ENCODE measurements around the gene FUBP3. TPM values are rescaled to one million over a fixed set of nuclear protein-coding genes. Genes with fewer than 3 reads are reported as not detected.

The FUBP3 gene
- total RNA-seq, 1 donor from 2014 or later, result 39.0 TPM

DNA sequence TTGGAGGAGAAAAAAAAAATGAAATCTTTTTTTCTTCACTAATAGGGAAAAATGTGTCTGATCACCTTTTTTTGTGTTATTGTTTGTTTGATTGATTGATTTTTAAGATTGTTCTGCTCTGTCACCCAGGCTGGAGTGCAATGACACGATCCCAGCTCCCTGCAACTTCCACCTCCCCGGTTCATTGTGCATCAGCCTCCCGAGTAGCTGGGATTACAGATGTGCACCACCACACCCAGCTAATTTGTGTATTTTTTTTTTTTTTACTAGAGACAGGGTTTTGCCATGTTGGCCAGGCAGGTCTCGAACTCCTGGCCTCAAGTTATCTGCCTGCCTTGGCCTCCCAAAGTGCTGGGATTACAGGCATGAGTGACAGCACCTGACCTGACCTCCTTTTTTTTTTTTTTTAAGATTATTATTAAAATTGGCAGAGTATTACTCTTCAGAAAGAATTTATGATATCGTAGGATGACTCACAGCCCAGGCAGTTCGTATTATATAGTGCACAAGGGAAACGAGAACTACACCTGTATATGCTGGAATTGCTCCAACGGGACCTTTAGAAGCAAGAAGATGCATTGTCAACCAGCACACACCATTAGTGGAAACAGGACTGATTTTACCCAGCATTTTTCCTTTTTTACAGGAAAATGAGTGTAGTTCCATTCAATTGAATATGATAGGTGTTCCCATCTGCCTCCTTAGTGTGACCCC, 27.7 kb downstream of the FUBP3 start:
- no peak for DNase-seq (ENCODE audit: low spot score)

DNA sequence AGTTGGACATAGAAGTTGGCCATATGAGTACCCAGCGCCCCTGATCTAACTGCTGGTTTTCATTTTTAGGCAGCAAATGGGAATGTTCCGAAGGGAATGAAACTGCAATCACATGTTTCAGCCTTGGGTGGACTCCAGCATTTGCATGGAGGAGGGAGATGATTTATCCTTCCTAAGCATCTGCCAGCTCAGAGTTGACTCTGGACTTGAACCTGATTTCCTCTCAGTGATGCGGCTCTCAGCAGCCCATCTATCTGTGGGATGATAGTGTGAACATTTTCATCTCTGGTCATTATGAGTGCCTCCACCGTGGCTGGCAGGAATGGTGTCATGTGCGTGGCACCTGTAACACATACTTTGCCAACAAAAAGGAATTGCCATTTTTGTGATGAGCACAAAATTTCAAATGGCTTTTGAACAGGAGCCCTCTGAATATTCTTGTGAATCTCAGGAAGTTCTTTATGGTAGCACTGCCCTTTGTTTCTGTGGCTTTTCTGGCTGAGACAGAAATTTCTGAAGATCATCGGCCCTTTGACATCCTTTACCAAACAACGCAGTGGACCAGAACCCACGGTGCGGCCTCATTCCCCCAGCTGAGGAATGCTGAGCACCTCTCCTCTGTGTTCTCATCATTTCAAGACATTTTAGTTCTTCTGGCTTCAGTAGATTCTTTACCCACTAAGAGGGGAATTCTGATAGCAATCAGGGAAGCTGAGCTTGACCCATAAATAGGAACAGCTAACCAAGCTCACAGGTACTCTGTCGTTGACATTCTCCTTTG, 28.5 kb downstream of the FUBP3 start:
- DNase-seq (ENCODE audit: low spot score), result no peak

DNA sequence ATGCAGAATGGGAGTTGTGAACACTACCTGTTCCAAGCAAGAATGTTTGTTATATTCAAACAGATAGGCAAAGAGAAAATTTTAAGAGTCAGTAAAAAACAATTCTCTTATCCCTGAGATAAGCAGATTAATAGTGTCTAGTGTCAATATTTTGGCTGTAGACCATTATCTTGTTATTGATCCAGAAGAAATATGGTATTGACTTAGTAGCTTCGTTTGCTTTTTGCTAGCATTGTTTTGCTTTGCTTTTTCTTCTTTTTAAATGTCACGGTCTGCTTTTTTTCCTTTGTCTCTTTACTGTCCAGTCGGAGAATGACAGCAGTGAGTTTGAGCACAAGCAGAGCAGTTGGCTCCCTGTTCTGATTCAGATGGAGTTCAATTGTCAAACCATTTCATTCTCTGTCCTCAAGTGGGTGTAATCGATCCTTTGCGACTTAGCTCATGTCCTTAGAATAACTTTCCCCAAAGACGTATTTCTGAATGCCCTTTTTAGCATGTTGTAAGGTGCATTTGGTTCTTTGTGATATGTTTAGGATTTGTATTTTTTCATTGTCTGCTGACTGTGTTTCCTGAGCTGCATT, 29.3 kb downstream of the FUBP3 start:
- DNase-seq (ENCODE audit: low spot score), result no peak

DNA sequence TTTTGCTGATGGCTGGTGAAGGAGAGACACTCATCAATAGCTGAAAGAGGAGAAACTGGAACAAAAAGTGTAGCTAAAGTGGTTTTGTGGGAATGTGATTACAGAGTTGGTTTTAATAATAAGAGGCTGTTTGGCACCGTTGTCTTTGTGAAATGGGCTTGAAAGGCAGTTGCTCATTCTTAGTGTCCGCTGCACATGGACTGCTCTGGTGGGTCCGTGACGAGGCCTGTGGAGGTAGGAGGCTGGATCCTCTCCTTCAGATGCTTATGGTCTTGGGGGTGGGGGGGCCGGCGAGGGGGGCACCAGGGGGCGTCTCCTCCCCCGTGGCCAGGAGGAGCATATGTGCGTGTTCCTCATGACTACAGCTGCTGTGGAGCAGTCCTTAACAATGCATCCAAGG, 29.8 kb downstream of the FUBP3 start:
- no peak for DNase-seq (ENCODE audit: low spot score)

DNA sequence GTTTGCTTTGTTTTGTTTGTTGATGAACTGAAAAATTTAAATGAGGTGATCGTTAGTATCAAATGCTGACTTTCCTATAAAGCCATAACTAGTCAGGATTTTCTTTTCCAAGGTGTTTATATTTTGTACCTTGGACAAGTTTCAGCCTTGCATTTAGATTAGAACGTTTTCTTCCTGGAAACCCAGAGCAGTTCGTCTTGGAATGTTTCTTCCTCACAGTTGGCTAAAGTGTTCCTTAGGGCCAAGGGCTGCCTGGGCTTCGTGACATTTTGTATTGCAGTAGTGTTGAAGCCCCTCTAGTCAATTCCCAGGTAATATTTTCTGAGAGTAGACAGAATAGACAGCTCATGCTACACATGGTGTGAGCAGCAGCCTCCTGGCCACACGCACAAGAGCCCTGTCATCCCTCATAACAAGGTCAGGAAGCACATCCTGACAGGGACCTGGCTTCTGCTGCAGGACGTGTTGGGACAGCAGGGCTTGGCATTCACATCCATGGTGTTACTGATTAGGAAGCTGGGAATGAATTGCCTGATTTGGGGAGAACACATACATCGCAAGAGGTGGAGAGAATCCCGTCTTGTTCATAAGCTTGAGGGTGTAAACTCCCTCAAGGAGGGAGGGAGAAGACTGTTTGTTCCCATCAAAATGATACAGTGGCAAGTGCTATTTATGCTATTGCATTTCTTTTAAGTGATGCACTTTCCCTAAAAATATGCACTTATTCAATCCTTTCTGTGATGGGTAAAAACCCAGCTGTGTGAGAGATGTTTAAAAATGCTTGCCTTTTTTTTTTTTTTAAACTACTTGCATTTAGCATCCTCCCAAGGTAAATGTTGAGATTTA, 31.7 kb downstream of the FUBP3 start:
- no peak for DNase-seq (ENCODE audit: low spot score)

DNA sequence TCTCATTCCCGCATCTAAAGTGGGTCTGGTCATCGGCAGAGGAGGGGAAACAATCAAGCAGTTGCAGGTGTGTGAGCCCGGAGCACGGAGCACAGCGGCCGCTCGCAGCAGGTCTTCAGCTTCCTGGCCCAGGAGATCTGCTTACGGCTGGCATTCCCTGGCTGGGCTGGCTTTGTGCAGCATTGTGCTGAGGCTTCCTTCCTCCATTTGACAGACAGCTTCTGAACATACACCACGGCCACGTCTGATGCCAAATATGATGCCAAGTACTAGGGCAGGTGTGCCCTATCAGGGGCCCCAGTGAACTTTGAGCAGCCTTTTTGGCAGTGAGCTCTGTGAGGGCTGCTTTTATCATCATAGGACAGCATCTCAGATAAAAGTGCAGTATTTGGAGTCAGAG, 37.1 kb downstream of the FUBP3 start:
- no peak for DNase-seq (ENCODE audit: low spot score)

DNA sequence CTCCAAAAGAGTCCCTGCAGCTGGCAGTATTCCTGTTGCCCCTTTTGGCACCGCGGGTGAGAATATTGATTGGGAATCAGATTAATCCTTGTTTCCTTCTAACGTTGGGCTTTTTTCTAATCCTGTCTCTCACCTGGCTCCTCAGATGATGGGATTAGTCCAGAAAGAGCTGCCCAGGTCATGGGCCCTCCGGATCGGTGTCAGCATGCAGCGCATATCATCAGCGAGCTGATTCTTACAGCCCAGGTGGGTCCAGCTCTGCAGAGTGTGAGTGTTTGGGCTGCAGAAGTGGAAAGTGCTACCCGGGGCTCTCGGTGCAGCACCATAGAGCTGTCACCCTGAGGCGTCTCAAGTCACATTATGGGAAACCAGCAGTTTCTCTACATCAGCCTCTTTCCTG, 44.1 kb downstream of the FUBP3 start:
- no peak for DNase-seq (ENCODE audit: low spot score)

DNA sequence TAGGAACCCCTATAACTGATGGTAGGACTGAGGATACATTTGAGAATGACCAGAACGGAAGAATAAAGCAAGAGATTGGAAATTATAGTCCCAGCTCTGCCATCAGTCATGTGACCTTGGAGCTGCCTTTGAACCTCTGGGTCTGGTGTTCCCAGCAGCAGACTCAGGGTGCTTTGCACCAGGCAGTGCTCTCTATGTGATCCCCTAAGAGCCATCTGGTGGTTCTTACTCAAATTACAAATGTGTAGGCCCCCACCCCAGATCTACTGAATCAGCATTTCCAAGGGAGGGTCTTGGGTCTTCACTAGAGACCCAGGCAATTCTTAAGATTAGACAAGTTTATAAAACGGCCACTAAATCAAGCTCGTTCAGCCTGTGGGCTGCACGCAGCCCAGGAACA, 44.8 kb downstream of the FUBP3 start:
- DNase-seq (ENCODE audit: low spot score), result no peak

DNA sequence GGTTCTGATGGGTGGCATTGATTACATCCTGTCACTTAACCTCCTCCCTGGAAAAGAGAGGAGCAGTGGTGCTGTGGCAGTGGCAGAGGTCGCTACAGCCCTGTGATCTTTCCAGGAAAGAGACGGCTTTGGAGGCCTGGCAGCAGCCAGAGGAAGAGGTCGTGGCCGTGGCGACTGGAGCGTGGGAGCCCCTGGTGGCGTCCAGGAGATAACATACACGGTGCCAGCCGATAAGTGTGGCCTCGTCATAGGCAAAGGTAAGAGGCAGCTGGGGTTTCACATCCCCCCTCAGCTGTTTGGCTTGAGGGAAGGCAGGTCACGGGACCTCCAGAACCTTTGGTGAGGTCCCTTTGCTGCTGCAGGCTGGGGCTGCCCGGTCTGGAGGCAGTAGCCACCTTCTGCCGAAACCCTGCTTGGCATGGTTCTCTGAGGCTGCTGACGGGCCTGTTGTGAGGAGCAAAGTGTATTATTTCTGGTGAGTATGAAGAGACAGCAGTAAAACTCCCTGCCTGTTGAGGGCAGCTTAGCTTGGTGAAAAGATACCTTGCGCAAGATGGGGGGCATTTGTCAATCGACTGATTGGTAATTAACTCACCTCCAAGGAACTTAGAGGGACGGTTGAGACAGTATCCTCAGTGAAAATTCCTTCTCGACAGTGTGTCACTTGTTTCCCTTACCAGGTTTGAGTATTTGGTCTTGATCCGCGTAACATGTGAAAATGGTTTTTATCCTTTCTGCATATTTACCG, 47.0 kb downstream of the FUBP3 start:
- DNase-seq (ENCODE audit: low spot score), result no peak

DNA sequence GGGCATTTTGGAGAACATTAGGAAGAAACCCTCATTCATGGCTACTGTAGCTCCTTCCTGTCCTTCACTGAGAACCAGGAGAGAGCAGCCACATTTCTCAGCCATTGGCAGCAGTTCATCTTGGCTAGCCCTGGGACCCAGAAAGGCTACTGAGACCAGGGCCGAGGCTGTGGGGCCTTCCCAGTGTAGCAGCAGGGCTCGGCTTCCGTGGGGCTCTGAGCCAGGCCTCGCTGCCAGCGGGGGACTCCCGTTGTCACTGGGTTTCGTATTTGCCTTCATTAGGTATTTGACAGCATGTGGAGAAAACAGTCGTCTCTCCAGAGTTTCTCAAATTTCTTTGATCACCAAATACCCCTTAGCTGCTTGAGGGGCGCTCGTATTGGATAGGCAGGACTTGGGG, 47.7 kb downstream of the FUBP3 start:
- no peak for DNase-seq (ENCODE audit: low spot score)

DNA sequence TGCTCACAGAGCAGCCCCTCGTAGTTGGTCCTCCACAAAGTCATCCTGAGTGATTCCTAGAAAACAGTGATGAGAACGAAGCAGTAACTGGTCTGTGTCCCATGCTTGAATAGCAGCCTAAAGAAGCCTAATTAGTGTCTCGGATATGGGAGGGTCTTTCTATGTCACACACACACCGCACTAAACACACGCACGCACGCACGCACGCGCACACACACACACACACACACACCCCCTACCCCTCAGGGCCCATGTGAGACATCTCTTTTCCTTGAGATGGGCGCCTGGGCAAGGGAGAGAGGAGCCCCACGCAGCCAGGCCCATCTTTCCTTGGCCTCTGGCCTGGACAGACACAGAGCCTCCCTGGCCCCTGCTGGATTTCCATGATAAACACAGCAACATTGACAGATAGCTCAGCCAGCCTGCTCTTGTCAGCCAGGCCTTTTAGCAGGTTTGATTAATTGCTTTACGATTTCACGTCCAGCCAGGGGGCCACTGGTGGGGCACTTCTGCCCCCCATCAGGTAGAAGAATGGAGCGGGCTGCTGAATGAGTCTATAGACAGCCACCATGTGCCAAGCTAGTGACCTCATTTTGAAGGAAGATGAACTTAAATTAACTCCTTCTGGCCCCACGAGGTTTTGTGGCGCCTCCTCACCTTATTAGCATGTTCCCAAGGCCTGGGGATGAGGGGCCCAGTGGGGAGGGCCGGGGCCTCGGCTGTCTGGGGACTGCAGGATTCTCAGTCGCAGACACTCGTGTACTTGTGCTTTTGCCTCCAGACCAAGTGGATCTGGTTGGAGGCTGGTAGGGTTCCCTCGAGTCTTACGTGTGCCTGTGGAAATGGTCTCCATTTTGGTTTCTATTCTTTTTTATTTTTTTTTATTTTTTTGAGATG, 48.8 kb downstream of the FUBP3 start:
- peak; percentile 12 for DNase-seq (ENCODE audit: low spot score)

DNA sequence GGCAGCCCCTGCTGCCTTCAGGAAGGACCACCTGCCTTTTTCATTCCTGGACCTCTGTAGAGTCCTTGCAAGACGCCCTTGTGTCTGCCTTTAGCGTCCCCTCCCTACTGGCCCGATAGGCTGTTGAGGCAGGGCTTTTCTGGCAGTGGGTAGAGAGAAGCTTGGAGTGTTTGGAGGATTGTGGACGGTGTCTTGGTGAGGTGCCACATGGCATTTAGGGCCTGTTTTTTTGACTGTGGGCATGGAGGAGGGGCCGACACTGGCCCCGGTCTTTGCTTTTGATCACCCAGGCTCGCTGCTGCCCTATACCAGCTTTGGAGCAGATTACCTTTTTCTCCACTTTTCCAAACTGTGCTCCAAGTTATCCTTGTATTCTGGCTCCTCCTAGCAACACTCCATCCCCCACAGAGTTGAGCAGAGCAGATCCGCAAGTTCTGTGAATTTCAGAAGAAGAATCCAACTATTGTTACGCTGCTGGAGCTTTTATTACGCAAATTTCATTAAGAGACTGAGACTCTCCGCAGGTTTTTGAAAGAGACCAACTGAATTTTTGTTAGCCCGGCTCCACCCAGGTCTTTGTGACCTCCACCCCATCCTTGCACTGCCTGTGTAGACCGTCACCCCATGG, 50.2 kb downstream of the FUBP3 start:
- DNase-seq (ENCODE audit: low spot score), result no peak

DNA sequence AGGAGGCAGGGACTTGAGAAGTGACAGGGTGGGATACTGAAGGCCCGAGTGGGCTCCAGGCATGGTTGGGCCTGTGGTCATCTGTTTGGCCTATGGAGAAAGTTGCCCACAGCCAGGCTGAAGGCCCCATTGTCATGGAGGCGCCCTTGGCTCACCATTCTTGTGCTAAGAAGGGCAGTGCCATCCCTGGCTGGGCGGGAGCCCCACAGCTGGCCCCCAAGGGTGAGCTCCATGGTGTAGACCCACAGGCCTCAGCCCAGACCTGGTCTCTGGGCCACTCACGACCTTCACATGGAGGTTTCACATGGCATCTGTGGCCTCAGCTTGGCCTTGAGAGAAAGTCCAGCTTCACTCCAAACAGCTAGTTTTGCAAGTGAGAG, 50.7 kb downstream of the FUBP3 start:
- DNase-seq (ENCODE audit: low spot score), result no peak

DNA sequence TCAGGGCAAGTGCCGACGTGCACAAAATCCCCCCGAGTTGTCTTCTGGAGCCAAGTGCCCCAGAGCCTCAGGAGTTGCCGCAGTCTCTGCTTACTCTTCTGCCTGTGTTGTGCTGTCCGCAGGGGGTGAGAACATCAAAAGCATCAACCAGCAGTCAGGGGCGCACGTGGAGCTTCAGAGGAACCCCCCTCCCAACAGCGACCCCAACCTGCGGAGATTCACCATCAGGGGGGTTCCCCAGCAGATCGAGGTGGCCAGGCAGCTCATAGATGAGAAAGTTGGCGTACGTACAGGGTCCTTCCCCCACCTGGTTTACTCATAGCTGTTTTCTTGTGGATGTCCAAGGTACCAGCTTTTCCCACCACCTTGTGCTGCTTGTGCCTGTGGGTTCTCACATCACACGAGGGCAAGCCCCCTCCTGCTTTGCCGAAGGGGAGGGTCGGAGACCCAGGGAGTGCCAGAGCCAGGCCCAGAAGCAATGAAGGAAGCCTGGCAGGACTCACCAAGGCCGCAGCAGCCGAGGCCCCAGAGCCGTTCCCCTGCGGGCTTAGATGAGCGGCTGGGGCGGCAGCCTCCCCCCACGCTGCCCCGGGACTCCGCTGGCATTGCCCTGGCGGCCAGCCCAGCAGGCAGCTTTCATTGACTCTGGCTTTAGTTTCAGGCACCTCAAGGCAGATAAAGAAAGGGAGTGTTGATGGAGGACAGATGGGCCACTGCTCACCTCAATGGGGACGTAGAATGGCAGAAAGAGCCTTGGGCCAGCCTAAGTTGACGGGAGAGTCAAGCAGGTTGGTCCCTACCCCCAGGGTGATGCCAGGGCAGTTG, 51.3 kb downstream of the FUBP3 start:
- DNase-seq (ENCODE audit: low spot score), result no peak

DNA sequence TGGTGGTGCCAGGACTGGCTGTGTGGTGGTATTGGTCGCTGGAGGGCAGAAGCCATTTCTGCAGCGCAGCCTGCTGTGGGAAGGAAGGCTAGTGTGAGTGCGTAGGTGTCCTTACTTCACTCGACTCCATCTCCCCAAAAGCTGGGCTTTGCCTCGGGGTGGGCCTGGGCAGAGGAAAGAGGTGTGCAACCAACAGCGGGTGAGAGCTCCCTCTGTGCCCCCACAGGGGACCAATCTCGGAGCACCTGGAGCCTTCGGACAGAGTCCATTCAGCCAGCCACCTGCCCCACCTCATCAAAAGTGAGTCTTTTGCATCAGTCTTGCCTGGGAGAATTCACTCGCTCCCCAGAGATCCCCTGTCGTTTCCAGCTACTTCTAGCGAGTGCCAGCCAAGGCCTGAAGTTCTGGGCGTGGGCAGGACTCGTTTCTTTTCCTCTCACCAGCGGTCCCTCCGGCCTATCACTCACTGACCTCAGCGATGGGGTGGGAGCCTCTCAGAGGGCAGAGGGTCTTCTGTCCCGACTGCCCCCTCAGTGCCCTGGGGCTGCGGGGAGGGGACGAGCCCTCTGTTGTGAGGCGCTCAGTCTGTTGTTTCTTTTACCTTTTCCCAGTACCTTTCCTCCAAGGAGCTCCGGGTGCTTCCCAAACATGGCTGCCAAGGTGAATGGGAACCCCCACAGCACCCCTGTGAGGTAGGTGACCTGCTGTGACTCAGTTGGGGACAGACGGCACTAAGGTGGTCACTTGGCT, 52.1 kb downstream of the FUBP3 start:
- no peak for DNase-seq (ENCODE audit: low spot score)

DNA sequence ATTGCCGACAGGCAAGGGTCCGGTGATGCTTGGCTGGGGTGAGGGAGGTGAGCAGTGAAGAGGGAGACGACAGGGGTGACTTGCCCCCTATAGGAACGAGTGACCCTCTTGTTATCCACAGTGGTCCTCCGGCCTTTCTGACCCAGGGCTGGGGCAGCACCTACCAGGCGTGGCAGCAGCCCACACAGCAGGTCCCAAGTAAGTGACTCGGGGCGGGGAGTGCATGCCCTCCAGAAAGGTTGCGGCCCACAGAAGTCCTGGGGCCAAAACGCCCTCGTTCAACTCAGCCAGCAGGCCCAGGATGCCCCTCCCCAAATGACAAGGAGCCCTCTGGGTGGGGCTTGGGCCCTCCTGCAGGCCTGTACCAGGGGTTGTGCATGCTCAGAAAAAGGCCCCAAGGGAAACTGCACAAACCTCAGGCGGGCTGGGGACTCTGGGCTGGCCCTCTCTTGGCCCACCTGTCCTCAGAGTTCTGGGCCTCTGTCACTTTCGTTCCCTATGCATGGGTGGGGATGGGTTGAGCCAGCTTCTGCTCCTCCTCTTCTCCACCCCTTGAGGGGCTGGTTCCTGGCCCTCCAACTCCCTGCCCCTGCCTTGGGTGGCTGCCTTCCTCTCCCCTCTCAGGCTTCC, 52.8 kb downstream of the FUBP3 start:
- DNase-seq (ENCODE audit: low spot score), result no peak

DNA sequence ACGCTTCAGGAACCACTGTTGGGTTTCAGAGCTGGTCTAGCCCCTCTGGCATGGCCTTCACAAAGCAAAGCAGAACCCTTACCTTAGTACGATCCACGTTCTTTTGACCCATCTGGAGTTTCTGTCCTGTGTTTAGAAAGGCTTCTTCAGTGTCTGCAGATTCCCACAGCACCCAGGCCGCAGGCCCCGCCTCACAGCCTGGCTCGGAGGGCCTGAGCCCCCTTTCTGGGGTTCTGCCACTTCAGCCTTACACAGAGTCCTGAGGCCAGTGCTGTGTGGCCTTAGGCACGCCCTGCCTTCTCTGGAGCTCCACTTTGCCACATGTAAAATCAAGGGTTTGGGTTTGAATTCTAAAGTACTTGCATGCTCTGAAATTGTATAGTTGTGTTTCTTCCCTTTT, 53.5 kb downstream of the FUBP3 start:
- DNase-seq (ENCODE audit: low spot score), result no peak

Measured in umbilical cord (tissue), 2 donors.